ENCODE results near the gene FAU. TPM values are rescaled to one million over a fixed set of nuclear protein-coding genes. Genes with fewer than 3 reads are reported as not detected.
A peak's percentile ranks its signal among the peaks of the same experiment; 100 is the strongest.

The FAU gene
- total and polyA plus RNA-seq, 9 donors = 1,053 to 2,272 (median 1,798) TPM

DNA sequence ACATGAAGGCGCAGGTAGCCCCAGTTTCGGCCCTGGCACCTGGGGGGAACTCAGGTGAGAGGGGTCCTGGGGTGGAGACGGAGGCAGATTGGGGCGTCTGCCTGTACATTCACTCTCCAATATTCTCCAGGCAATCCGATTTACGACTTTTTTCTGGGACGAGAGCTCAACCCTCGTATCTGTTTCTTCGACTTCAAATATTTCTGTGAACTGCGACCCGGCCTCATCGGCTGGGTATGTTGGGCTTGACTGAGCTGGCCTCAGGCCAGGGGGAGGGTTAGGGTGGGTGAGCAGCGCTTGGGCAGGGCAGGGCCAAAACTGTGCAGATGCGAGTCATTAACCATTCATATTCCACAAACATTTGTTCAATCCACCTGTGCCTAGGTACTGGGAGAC lies 8.6 kb downstream of the FAU start:
- Histone ChIP-seq H3K27me3 (no peaks in the 10 kb centered on the region), H3K4me3 (peak overlapping the region; percentile 51), H3K4me1 (ENCODE audit: insufficient read depth) (peaks cover 16% of the 10 kb centered on the region), H3K9me3 (no peaks in the 10 kb centered on the region), H3K27ac (peak overlapping the region in 1 of 2 donors; percentile 56), H3K36me3 (no peaks in the 10 kb centered on the region)
- intact Hi-C loops (cut with DNase I) = loop anchor here in 2 of 4 donors (5.0 to 10.0 kb wide), 5 partner anchors 71 to 269 kb away; partner anchors contain the start of genes ARL2 (in 2 of the 2), ATG2A (in 1 of the 2), CAPN1 (in 1 of the 2) and CDC42BPG (in 1 of the 2)
- TF ChIP-seq EP300 (IDR thresholded peaks at IDR 0.05) (no peak), POLR2A (IDR thresholded peaks at IDR 0.05) (no peak)
- TF ChIP-seq, protein P1, sequence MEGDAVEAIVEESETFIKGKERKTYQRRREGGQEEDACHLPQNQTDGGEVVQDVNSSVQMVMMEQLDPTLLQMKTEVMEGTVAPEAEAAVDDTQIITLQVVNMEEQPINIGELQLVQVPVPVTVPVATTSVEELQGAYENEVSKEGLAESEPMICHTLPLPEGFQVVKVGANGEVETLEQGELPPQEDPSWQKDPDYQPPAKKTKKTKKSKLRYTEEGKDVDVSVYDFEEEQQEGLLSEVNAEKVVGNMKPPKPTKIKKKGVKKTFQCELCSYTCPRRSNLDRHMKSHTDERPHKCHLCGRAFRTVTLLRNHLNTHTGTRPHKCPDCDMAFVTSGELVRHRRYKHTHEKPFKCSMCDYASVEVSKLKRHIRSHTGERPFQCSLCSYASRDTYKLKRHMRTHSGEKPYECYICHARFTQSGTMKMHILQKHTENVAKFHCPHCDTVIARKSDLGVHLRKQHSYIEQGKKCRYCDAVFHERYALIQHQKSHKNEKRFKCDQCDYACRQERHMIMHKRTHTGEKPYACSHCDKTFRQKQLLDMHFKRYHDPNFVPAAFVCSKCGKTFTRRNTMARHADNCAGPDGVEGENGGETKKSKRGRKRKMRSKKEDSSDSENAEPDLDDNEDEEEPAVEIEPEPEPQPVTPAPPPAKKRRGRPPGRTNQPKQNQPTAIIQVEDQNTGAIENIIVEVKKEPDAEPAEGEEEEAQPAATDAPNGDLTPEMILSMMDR (IDR thresholded peaks at IDR 0.05) = no peak
- WGBS, 3 donors = 4 to 8% (median 6%) methylated on average over 14 of the region's 14 CpGs
- peak in 3 of 5 donors; percentile 55 to 70 (median 64) for DNase-seq

DNA sequence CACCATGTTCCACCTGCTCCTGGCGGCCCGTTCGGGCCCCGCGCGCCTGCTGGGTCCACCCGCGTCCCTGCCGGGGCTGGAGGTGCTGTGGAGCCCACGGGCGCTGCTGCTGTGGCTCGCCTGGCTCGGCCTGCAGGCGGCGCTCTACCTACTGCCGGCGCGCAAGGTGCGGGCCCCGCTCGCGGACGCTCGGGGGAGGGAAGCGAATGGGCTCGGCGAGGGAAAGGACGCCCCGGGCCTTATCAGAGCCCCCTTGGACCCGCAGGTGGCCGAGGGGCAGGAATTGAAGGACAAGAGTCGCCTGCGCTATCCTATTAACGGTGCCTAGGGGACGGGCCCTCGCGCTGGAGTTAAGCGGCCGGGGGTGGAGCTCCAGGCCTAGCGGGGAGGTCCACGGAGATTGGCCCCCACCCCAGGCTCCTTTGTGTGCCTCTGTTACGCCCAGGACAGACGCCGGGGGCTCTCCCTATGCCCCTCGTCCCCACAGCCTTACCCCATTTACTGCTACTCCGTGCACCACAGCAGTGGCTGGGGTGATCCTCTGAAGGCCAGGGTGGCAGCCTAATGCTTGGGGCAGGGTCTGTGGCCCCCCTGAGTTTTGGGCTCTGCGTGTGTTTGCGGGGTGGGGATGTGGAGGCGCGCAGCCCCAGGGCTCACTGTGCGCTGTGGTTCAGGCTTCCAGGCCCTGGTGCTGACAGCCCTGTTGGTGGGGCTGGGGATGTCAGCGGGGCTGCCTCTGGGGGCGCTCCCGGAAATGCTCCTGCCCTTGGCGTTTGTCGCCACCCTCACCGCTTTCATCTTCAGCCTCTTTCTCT lies 9.2 kb downstream of the FAU start:
- Histone ChIP-seq H3K9me3 (no peaks in the 10 kb centered on the region), H3K4me1 (ENCODE audit: insufficient read depth) (peaks cover 16% of the 10 kb centered on the region), H3K36me3 (no peaks in the 10 kb centered on the region), H3K27ac (peak overlapping the region; percentile 32 to 56), H3K4me3 (peak overlapping the region; percentile 51), H3K27me3 (no peaks in the 10 kb centered on the region)
- 1 to 3% (median 2%) methylated on average over 49 to 57 of the region's 57 CpGs for WGBS, 3 donors
- intact Hi-C loops (cut with DNase I) = loop anchor here in 2 of 4 donors (5.0 to 10.0 kb wide), 5 partner anchors 72 to 268 kb away; partner anchors contain the start of genes ARL2 (in 2 of the 2), ATG2A (in 1 of the 2), CAPN1 (in 1 of the 2) and CDC42BPG (in 1 of the 2)
- DNase-seq = peak; percentile 66 to 82 (median 78)
- TF ChIP-seq EP300 (IDR thresholded peaks at IDR 0.05) (no peak), POLR2A (IDR thresholded peaks at IDR 0.05) (no peak)
- TF ChIP-seq, protein P1 (IDR thresholded peaks at IDR 0.05) = peak; percentile 82 to 95 (median 94)

DNA sequence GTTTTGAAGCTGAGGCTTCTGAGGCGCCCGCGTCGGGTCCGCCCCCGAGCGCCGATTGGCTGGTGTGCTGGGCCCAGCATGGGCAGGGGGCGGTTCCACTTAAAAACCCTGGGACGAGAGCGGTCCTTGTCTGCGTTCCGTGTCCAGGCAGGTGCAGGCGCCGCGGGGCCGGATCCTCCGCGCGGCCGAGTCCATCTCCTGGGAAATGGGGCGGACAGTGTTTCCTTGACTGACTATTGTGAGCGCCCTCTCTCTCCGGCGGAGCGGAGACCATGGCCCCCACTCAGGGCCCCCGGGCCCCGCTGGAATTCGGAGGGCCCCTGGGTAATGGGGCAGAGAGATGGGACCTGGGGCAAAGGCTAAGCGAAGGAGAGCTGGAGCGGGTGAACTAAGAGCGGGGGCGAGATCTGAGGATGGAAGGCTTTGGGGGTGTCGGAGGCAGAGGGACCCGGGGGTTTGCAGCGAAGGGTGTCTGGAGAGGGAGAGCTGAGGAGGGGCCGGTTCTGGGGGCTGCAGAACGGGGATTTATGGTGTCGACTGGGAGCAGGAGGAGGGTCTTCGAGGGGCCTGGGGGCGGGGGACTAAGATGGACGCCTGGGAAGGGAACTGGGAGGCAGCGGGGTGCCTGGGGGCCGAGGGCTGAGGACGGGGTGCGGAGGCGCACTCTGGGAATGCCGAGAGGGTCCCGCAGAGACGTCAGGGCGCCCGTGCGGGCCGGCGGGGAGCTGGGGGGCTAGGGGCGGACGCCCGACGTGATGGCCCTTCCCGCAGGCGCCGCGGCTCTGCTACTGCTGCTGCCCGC lies 10.0 kb downstream of the FAU start, which contains the start of gene TM7SF2:
TSS of gene TM7SF2 (plus strand) at position 129 of the 802 bp plus-strand sequence. CDS start at position 273, 144 bp downstream.
- no peaks in the 10 kb centered on the region for H3K27me3 ChIP-seq
- peak within 1 kb of the TSS; percentile 32 to 56 for H3K27ac ChIP-seq
- no peaks in the 10 kb centered on the region for H3K9me3 ChIP-seq
- H3K4me1 ChIP-seq (ENCODE audit: insufficient read depth) = peaks cover 16% of the 10 kb centered on the region
- peak; percentile 95 to 98 (median 97) for DNase-seq
- H3K4me3 ChIP-seq = peak within 1 kb of the TSS; percentile 51
- 0 to 2% (median 1%) methylated on average over 60 to 64 of the region's 64 CpGs for WGBS, 3 donors
- TF ChIP-seq POLR2A (IDR thresholded peaks at IDR 0.05) (peak; percentile 95), EP300 (IDR thresholded peaks at IDR 0.05) (no peak)
- TF ChIP-seq, protein P1 (IDR thresholded peaks at IDR 0.05) = no peak
- no peaks in the 10 kb centered on the region for H3K36me3 ChIP-seq
- intact Hi-C loops (cut with DNase I) = loop anchor here in 2 of 4 donors (5.0 to 10.0 kb wide), 5 partner anchors 73 to 267 kb away; partner anchors contain the start of genes ARL2 (in 2 of the 2), ATG2A (in 1 of the 2), CAPN1 (in 1 of the 2) and CDC42BPG (in 1 of the 2)

Measured in ovary (tissue), 9 donors.